GM12865 (cell line): ENCODE measurements around the gene SLC45A2.

Experiments used
- DNase-seq: peaks from one replicate; pipeline ENCODE4 v3.0.0; 2010; ENCODE audit warnings: low read depth
- H3K4me3 ChIP-seq: 2 replicates; pipeline ENCODE4 v1.5.1; 2011; ENCODE audit warnings: mild to moderate bottlenecking, low read depth, low read length, control low read depth
- TF ChIP-seq, protein P1 (sequence below): IDR thresholded peaks from 2 replicates; pipeline ENCODE4 v1.5.1; 2011; ENCODE audit warnings: low read length, control low read depth, low read depth, inconsistent platforms; ENCODE audit not compliant: insufficient read depth; ENCODE audit errors: missing control alignments

SLC45A2 gene

DNA sequence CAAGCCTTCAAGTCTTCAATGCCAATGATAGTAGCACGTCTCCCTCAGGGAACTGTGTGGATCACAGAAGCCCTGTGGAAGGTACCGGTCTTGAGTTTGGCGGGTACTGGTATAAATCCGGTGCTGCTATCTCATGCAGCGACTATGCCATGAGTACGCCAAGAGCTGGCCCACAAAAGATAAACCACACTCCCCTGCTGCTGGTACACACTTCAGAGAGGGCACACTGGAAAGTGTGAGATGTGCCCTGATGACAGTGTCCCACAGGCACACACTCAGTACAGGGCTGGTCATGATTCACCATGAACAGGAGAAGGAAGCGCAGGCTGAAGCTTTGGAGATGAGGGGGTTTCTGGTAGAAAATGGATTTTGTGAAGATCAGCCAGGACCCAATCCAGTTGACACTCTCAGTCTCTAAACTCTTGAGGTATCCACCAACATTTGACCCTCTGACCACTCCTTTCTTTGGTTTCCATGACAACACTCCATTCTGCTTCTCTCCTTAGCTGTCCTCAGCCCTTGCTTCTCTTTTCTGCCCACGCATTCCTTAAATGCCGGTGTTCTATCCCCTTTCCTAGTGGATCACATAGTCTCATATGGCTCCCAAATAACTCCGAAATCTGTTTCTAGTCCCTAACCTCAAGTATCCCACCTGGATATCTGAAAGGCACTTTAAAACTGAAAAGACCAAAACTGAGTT is 18.3 kb upstream of the SLC45A2 start:
- no peak for DNase-seq
- TF ChIP-seq, protein P1, sequence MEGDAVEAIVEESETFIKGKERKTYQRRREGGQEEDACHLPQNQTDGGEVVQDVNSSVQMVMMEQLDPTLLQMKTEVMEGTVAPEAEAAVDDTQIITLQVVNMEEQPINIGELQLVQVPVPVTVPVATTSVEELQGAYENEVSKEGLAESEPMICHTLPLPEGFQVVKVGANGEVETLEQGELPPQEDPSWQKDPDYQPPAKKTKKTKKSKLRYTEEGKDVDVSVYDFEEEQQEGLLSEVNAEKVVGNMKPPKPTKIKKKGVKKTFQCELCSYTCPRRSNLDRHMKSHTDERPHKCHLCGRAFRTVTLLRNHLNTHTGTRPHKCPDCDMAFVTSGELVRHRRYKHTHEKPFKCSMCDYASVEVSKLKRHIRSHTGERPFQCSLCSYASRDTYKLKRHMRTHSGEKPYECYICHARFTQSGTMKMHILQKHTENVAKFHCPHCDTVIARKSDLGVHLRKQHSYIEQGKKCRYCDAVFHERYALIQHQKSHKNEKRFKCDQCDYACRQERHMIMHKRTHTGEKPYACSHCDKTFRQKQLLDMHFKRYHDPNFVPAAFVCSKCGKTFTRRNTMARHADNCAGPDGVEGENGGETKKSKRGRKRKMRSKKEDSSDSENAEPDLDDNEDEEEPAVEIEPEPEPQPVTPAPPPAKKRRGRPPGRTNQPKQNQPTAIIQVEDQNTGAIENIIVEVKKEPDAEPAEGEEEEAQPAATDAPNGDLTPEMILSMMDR = no peak
- H3K4me3 ChIP-seq = no peak overlapping the region

DNA sequence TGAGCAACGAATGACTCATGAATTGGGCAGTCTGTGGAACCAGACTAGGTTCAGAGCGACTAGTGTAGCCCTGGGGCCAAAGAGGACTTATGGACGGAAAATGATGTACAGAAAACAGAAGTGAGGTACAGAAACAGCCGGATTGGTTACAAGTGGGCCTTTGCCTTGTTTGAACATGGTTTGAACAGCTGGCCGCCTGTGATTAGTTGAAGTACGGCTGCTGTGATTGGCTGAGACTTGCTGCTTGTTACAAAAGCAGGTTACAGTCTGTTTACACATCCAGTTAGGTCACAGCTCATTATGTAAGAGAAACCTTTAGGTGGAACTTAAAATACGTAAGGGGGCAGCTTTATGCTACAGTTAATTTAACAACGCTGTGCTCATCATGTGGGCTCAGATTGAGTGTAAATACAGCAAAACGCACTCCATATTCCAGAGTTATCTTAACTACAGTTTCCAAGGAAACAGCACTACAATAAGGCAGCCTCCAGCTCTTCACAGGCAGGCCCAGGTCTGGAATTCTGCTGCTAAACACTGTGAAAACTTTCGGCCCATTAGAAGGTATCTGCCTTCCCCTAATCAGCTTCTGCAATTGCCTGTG is 16.8 kb upstream of the SLC45A2 start:
- TF ChIP-seq, protein P1 = no peak
- DNase-seq = no peak
- H3K4me3 ChIP-seq = no peak overlapping the region

DNA sequence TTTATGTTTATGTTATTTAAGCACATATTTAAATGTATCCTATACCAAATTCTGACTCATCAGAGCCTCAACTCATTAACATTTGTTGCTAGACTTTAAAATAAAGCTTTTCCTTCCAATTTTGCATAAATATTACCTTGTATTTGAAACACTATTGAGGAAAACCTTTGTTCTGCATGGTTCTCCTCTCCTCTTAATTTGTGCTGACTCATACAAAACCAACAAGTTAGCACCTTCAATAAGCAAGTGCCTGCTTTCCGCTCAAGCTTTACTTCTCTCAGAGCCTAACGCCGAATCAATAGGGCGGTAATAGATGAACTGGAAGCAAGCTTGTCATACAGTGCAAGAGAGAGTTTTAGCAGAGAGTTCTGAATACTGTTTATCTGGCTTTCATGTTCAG is 15.5 kb upstream of the SLC45A2 start:
- H3K4me3 ChIP-seq = no peak overlapping the region
- TF ChIP-seq, protein P1 = no peak
- DNase-seq = no peak

DNA sequence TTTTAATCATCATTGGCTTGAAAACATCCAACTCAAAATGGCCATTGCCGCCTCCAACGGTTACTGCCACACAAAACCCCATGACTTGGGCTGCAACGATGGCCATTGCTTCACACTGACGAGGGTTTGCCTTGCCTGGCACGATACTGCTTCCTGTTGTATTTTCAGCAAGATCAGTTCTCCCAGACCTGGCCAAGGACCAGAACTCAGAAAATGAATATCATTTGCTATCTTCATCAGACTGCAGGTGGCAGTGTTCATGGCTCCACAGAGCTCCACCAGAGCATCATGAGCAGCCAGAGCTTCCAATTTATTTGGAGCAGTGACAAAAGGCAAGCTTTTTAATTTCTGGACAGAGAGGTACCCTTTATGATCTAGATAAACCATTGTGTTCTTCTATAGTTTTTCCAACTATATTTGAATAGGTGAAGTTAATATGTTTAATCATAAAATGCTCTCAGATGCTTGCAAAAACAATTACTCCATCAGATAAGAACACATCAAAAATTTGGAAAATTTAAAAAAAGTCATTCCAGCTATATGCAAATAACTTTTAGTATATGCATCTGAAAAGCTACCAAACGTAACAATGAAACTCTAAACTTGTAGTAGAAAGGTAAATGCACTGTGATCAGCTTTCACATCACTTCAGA is 13.0 kb upstream of the SLC45A2 start:
- H3K4me3 ChIP-seq = no peak overlapping the region
- peak; percentile 60 for DNase-seq
- TF ChIP-seq, protein P1 = peak; percentile 54

DNA sequence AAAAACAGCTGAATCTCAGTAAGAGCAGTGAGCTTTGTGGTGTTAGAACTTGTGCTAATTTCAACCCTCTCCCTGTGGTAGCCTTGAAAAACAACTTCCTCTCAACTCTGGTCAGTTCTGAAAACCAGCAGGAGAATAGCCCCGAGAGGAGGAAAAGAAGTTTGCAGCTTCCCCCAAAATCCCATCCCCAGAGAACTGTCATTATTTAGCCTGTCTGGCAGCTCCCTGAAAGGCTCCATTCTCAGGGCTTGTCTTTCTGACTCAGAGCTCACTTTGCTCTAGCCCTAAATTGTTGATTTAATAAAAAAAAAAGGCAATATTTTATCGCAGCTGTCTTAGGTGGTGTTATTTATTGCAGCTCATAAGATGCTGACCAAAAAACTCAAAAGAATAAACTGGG is 11.4 kb upstream of the SLC45A2 start:
- TF ChIP-seq, protein P1 = no peak
- H3K4me3 ChIP-seq = no peak overlapping the region
- no peak for DNase-seq

DNA sequence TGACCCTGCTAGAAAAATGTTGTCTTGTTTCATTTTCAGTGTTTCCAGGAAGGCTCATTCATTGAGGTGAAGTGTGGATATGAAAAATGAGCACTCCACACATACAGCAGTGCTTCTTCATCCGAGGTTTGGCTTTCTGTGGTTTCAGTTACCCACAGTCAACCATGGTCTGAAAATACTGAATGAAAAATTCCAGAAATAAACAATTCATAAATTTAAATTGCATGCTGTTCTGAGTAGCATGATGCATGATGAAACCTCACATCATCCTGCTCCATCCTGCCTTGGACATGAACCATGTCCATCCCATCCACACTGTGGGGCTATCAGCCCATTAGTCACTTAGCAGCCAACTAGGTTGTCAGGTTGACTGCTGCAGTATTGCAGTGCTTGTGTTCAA is 10.4 kb upstream of the SLC45A2 start:
- H3K4me3 ChIP-seq = no peak overlapping the region
- DNase-seq = no peak
- TF ChIP-seq, protein P1 = no peak
